IMR-90 (cell line): ENCODE data around the gene ANAPC1. TPM values are rescaled to one million over a fixed set of nuclear protein-coding genes. Genes with fewer than 3 reads are reported as not detected.

ENCODE experiments used
- ATAC-seq: fragments of 200-7000 bp; cut with Tn5 transposase; 2 replicates; pipeline ENCODE4 v1.9.1; 2020; ENCODE audit warnings: low read depth, mild to moderate bottlenecking, moderate library complexity
- BruUV-seq: library from RNA; stranded (reverse); fragments of 400-500 nt; replicated peaks from 2 replicates; lab custom pipeline; 2021; lab: Mats Ljungman, UMichigan
- CTCF ChIA-PET: fragments of 300-600 bp; formaldehyde crosslinking; extraction: SDS; loops from one replicate; lab custom pipeline; 2021; ENCODE audit warnings: antibody characterized with exemption; lab: Yijun Ruan, JAX
- POLR2A ChIA-PET: fragments of 300-600 bp; sonication (Branson Sonifier 250); formaldehyde crosslinking; loops from one replicate; lab custom pipeline; 2022; ENCODE audit warnings: antibody characterized with exemption; ENCODE audit not compliant: unreplicated experiment; lab: Charles Lee
- DNase-seq: peaks from one replicate; pipeline ENCODE4 v3.0.0; 2013
- H2AFZ ChIP-seq: replicated peaks from 2 replicates; pipeline ENCODE3; 2013; ENCODE audit warnings: low read length, mild to moderate bottlenecking; ENCODE audit not compliant: poor library complexity
- H2AK5ac ChIP-seq: 2 replicates; pipeline ENCODE4 v1.6.1; 2013; ENCODE audit warnings: low read depth, low read length, inconsistent platforms
- H2AK9ac ChIP-seq: replicated peaks from 2 replicates; pipeline ENCODE3; 2013; ENCODE audit warnings: mild to moderate bottlenecking, low read depth, low read length, moderate library complexity; ENCODE audit not compliant: poor library complexity
- H2BK120ac ChIP-seq: 2 replicates; pipeline ENCODE4 v1.6.1; 2013; ENCODE audit warnings: low read depth, low read length, inconsistent platforms
- H2BK15ac ChIP-seq: 3 replicates; pipeline ENCODE4 v1.6.1; 2013; ENCODE audit warnings: low read depth, low read length, inconsistent platforms
- H2BK20ac ChIP-seq: 2 replicates; pipeline ENCODE4 v1.6.1; 2013; ENCODE audit warnings: low read depth, mild to moderate bottlenecking, inconsistent platforms, low read length, moderate library complexity
- H2BK5ac ChIP-seq: 2 replicates; pipeline ENCODE4 v1.6.1; 2013; ENCODE audit warnings: mild to moderate bottlenecking, low read depth, low read length, inconsistent platforms; ENCODE audit not compliant: poor library complexity, severe bottlenecking
- H3K14ac ChIP-seq: replicated peaks from 2 replicates; pipeline ENCODE4 v1.6.1; 2013; ENCODE audit warnings: low read depth, low read length, inconsistent platforms
- H3K18ac ChIP-seq: 2 replicates; pipeline ENCODE4 v1.6.1; 2013; ENCODE audit warnings: low read depth, low read length, control low read depth
- H3K23ac ChIP-seq: 2 replicates; pipeline ENCODE4 v1.6.1; 2013; ENCODE audit warnings: low read depth, low read length, inconsistent platforms
- H3K27ac ChIP-seq: 2 replicates; pipeline ENCODE4 v1.5.1; 2013; ENCODE audit warnings: mild to moderate bottlenecking, control low read depth, low read length; ENCODE audit not compliant: insufficient read depth
- H3K27me3 ChIP-seq: 2 replicates; pipeline ENCODE4 v1.6.1; 2013; ENCODE audit warnings: low read length; ENCODE audit not compliant: control insufficient read depth, insufficient read depth
- H3K36me3 ChIP-seq: 2 replicates; pipeline ENCODE4 v1.6.1; 2013; ENCODE audit warnings: low read length, mixed read lengths; ENCODE audit not compliant: control insufficient read depth, insufficient read depth
- H3K4ac ChIP-seq: 2 replicates; pipeline ENCODE4 v1.6.1; 2013; ENCODE audit warnings: low read depth, low read length, inconsistent platforms
- H3K4me1 ChIP-seq: 2 replicates; pipeline ENCODE4 v1.6.1; 2013; ENCODE audit warnings: low read length, mixed read lengths; ENCODE audit not compliant: control insufficient read depth, insufficient read depth
- H3K4me2 ChIP-seq: 2 replicates; pipeline ENCODE4 v1.6.1; 2013; ENCODE audit warnings: low read depth, mild to moderate bottlenecking, control low read depth, low read length, moderate library complexity
- H3K4me3 ChIP-seq: 2 replicates; pipeline ENCODE4 v1.5.1; 2013; ENCODE audit warnings: low read depth, mild to moderate bottlenecking, control low read depth, low read length, moderate library complexity; ENCODE audit not compliant: insufficient read depth
- H3K56ac ChIP-seq: 2 replicates; pipeline ENCODE4 v1.6.1; 2013; ENCODE audit warnings: low read length, inconsistent platforms; ENCODE audit not compliant: insufficient read depth; ENCODE audit errors: extremely low read depth
- H3K79me1 ChIP-seq, 2 experiments: 2 replicates each; pipeline ENCODE4 v1.6.1; 2013; ENCODE audit warnings: low read length in 2 of 2, inconsistent platforms in 1 of 2, low read depth in 1 of 2
- H3K9ac ChIP-seq: 2 replicates; pipeline ENCODE4 v1.6.1; 2013; ENCODE audit warnings: low read depth, low read length, control low read depth
- H3K9me1 ChIP-seq: 2 replicates; pipeline ENCODE4 v1.6.1; 2013; ENCODE audit warnings: low read length, inconsistent platforms; ENCODE audit not compliant: insufficient read depth
- H3K9me3 ChIP-seq: 2 replicates; pipeline ENCODE4 v1.6.1; 2013; ENCODE audit warnings: low read length; ENCODE audit not compliant: control insufficient read depth, insufficient read depth
- H4K20me1 ChIP-seq: 2 replicates; pipeline ENCODE4 v1.6.1; 2013; ENCODE audit warnings: low read length, inconsistent platforms; ENCODE audit not compliant: insufficient read depth
- H4K5ac ChIP-seq: 2 replicates; pipeline ENCODE4 v1.6.1; 2013; ENCODE audit warnings: mild to moderate bottlenecking, low read depth, low read length, control low read depth
- H4K8ac ChIP-seq, 2 experiments: 2 replicates each; pipeline ENCODE4 v1.6.1; 2013; ENCODE audit warnings: low read depth in 2 of 2, low read length in 2 of 2, control low read depth in 1 of 2, inconsistent platforms in 1 of 2
- H4K91ac ChIP-seq: 2 replicates; pipeline ENCODE4 v1.6.1; 2013; ENCODE audit warnings: low read depth, low read length, inconsistent platforms; ENCODE audit not compliant: insufficient read depth
- BHLHE40 ChIP-seq: fragments of 150-350 bp; IDR thresholded peaks from 2 replicates; pipeline ENCODE4 v1.6.1; 2016; ENCODE audit warnings: mild to moderate bottlenecking, low read depth, low read length
- CEBPB ChIP-seq: IDR thresholded peaks from 2 replicates; pipeline ENCODE4 v1.6.1; 2012; ENCODE audit warnings: low read depth, low read length, improper control_type of control experiment
- CHD1 ChIP-seq: IDR thresholded peaks from 2 replicates; pipeline ENCODE4 v1.6.1; 2012; ENCODE audit warnings: low read depth, low read length, improper control_type of control experiment
- CTCF ChIP-seq: conservative IDR thresholded peaks from 2 replicates; pipeline ENCODE4 v1.5.1; 2012; ENCODE audit warnings: mild to moderate bottlenecking, low read depth, low read length, improper control_type of control experiment
- ELK1 ChIP-seq: fragments of 150-350 bp; IDR thresholded peaks from 2 replicates; pipeline ENCODE4 v1.6.1; 2016; ENCODE audit warnings: low read depth, mild to moderate bottlenecking, low read length, moderate library complexity, borderline replicate concordance
- FOS ChIP-seq: fragments of 150-350 bp; IDR thresholded peaks from 2 replicates; pipeline ENCODE4 v1.6.1; 2016; ENCODE audit warnings: low read depth, low read length
- MAZ ChIP-seq: IDR thresholded peaks from 2 replicates; pipeline ENCODE4 v1.6.1; 2012; ENCODE audit warnings: low read depth, mild to moderate bottlenecking, low read length, improper control_type of control experiment, moderate library complexity, borderline replicate concordance
- MXI1 ChIP-seq: IDR thresholded peaks from 2 replicates; pipeline ENCODE4 v1.6.1; 2012; ENCODE audit warnings: low read depth, mild to moderate bottlenecking, low read length, moderate library complexity, borderline replicate concordance
- NFE2L2 ChIP-seq: fragments of 150-350 bp; IDR thresholded peaks from 2 replicates; pipeline ENCODE4 v1.6.1; 2016; ENCODE audit warnings: low read depth, mild to moderate bottlenecking, low read length
- POLR2A ChIP-seq: IDR thresholded peaks from 2 replicates; pipeline ENCODE4 v1.6.1; 2012; ENCODE audit warnings: mild to moderate bottlenecking, low read depth, low read length
- RCOR1 ChIP-seq: IDR thresholded peaks from 2 replicates; pipeline ENCODE4 v1.6.1; 2012; ENCODE audit warnings: mild to moderate bottlenecking, low read length, improper control_type of control experiment; ENCODE audit not compliant: insufficient replicate concordance
- RFX5 ChIP-seq: IDR thresholded peaks from 2 replicates; pipeline ENCODE4 v1.8.0; 2012; ENCODE audit warnings: low read depth, mild to moderate bottlenecking, low read length, moderate library complexity
- USF2 ChIP-seq: fragments of 150-350 bp; IDR thresholded peaks from 2 replicates; pipeline ENCODE4 v1.6.1; 2017; ENCODE audit warnings: mild to moderate bottlenecking, antibody characterized with exemption, low read length, low read depth
- WGBS, 2 experiments: methylation state at CpG; one replicate each; pipeline versions ENCODE4 v1.1.5 to v1.1.7; 2013; ENCODE audit warnings: missing lambda C conversion rate in 2 of 2; ENCODE audit not compliant: insufficient read length in 1 of 2; ENCODE audit errors: extremely low coverage in 2 of 2; 5-methylcytosine and 5-hydroxymethylcytosine counted together
- dilution Hi-C: fragments of 300-500 bp; cut with HindIII; formaldehyde crosslinking; loops from one replicate; pipeline ENCODE4 v1.14.3; 2018; ENCODE audit warnings: low sequenced_read_pairs; ENCODE audit not compliant: unreplicated experiment
- in situ Hi-C: fragments of 300-500 bp; cut with MboI; formaldehyde crosslinking; loops from 3 replicates; pipeline ENCODE4 v1.14.3; 2019; ENCODE audit warnings: low sequenced_read_pairs, inconsistent platforms, mixed read lengths
- intact Hi-C: fragments of 100-400 bp; cut with micrococcal nuclease; formaldehyde crosslinking; loops from 2 replicates; pipeline ENCODE4 v1.10.0; 2022
- polyA plus RNA-seq, 3 experiments: library from polyadenylated mRNA; depleted of rRNA; stranded (reverse); fragments of >200 nt; gene quantifications; 2 replicates each; pipeline ENCODE4 v1.2.3, GENCODE V29; 2012; ENCODE audit warnings: low replicate concordance in 1 of 3
- total RNA-seq: library from RNA; depleted of rRNA; stranded (reverse); fragments of >200 nt; gene quantifications from 2 replicates; pipeline ENCODE4 v1.2.3, GENCODE V29; 2012

ANAPC1 gene
- total and polyA plus RNA-seq, 2 of the 4 experiments (the other 2 are of a cell fraction): 14.6 to 50.7 TPM

- CTCF ChIA-PET: interaction anchor here (0.9 kb wide), 1 partner anchor 167 kb away, joined by 5 read pairs; no protein-coding TSS in a partner anchor
- no CpG with 5 or more reads among the region's 11 CpGs for WGBS, 2 experiments
- no peaks in the 10 kb centered on the region for H3K4me1 ChIP-seq
- H4K5ac ChIP-seq: peak overlapping the region; percentile 51; the same call in 1 of the 2 replicates
- peak overlapping the region; percentile 94 for H4K91ac ChIP-seq
- peaks cover 2 to 19% of the 10 kb centered on the region in 2 experiments; a peak in 3 of 4 replicates for H3K79me1 ChIP-seq
- H3K27me3 ChIP-seq: no peaks in the 10 kb centered on the region
- in situ Hi-C loops (no loop called here), dilution Hi-C loops (no loop called here), intact Hi-C loops (loop anchor here (5.0 kb wide), 1 partner anchor 548 kb away; the partner anchor contains the start of gene RGPD8)
- peak overlapping the region; percentile 9; the same call in 1 of the 3 replicates for H2BK15ac ChIP-seq
- ATAC-seq (peak; percentile 6; the same call in 1 of the 2 replicates), DNase-seq (no peak)
- no TSS peak for BruUV-seq
- H3K56ac ChIP-seq: peak overlapping the region; percentile 93
- no peaks in the 10 kb centered on the region for H4K20me1 ChIP-seq
- H2AK5ac ChIP-seq: 0 out of 2 replicates have a peak overlapping the region, but pooled peaks have one; percentile 33
- peak overlapping the region; percentile 91; the same call in 1 of the 2 replicates for H2BK120ac ChIP-seq
- H3K4me3 ChIP-seq: peak overlapping the region; percentile 61
- H3K9me3 ChIP-seq: no peaks in the 10 kb centered on the region
- H3K9me1 ChIP-seq: no peaks in the 10 kb centered on the region
- H3K18ac ChIP-seq: no peak overlapping the region
- peak overlapping the region; percentile 68 to 99 for H4K8ac ChIP-seq
- POLR2A ChIA-PET: no interaction called here
- peak overlapping the region; percentile 48 for H3K27ac ChIP-seq
- H2BK20ac ChIP-seq: peak overlapping the region; percentile 78; the same call in 1 of the 2 replicates
- peak overlapping the region; percentile 77 for H3K9ac ChIP-seq
- peak overlapping the region; percentile 100 for H2AFZ ChIP-seq
- no peaks in the 10 kb centered on the region; the same call in 1 of the 2 replicates for H3K36me3 ChIP-seq
- H3K23ac ChIP-seq: peak overlapping the region; percentile 93
- H3K4me2 ChIP-seq: peak overlapping the region; percentile 90
- peak overlapping the region; percentile 97 for H3K4ac ChIP-seq
- H2BK5ac ChIP-seq: peak overlapping the region; percentile 50
- peak overlapping the region; percentile 99 for H3K14ac ChIP-seq
- TF ChIP-seq CTCF: no peak
- TF ChIP-seq USF2: no peak
- TF ChIP-seq NFE2L2: no peak
- TF ChIP-seq MAZ: no peak
- TF ChIP-seq CHD1: no peak
- TF ChIP-seq MXI1: no peak
- no peak for TF ChIP-seq FOS
- no peak for TF ChIP-seq ELK1
- no peak for TF ChIP-seq RCOR1
- no peak for TF ChIP-seq CEBPB
- TF ChIP-seq BHLHE40: no peak
- no peak for TF ChIP-seq POLR2A
- TF ChIP-seq RFX5: no peak
- peak overlapping the region; percentile 57 for H2AK9ac ChIP-seq
These were observed 585 bp upstream of the ANAPC1 start for GRCh38 chr2:111884592-111884964.
